HS-27A (cell line): Measurements from ENCODE around the gene CCDC183.
"Not testable (repeated sequence)": the region's sequence is repeated elsewhere in the genome, so short reads cannot be mapped to it uniquely, and the experiment has no call there.

Experiments
- DNase-seq: peaks from one replicate; pipeline ENCODE4 v3.0.0-alpha.2; 2012; ENCODE audit warnings: low read depth, missing footprints

CCDC183 gene

GRCh38 chr9:136796238-136796774 lies at the start of gene CCDC183:
TSS of gene CCDC183 (plus strand) at chr9:136796338. CDS start at chr9:136796398, 60 bp downstream.
- no peak for DNase-seq

GRCh38 chr9:136746621-136747020 lies 49.5 kb upstream of the CCDC183 start:
- no peak for DNase-seq

DNA sequence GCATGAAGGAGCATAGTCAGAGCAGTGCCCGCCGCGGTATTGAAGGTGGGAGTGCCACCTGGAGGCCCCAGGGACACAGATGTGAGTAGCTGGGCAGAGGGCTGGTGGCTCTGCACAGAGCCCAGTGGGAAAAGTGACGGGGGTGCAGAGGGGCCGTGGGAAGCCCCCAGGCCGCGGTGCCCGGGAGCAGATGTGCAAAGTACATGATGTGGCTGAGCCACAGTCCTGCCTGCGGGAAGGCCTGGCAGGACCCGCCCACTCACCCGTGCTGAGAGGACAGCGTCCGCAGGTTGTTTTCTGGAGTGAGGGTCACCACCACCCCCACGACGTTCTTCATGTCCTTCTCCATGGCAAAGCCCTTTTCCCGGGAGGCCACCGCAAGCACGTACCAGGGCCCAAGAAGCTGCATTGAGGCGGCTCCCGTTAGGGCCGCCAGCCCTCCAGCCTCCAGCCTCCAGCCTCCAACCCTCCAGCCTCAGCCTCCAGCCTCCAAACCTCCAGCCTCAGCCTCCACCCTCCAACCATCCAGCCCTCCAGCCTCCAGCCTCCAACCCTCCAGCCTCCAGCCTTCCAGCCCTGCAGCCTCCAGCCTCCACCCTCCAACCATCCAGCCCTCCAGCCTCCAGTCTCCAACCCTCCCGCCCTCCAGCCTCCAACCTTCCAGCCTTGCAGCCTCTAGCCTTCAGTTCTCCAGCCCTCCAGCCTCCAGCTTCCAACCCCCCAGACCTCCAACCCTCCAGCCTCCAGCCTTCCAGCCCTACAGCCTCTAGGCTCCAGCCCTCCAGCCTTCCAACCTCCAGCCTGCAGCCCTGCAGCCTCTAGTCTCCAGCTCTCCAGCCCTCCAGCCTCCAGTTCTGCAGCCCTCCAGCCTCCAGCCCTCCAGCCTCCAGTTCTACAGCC lies 48.7 kb upstream of the CCDC183 start:
- no peak for DNase-seq

DNA sequence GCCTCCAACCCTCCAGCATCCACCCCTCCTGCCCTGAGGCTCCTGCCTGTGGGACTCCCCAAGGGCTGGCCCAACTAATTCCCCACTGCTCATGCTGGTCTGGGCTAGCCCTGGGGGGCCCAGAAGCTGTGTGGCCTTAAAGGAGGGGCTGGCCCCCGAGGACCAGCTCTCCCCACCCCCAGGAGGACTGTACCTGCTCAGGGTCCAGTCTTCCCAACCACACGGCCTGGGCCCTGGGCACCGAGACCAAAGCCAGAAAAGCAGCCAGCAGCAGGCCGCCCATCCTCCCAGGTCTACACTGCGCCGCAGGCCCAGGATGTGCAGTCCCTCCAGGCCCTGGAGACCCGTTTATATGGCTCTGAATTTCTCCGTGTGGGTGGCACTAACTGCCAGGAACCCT lies 47.9 kb upstream of the CCDC183 start, which contains the start of gene LCN6:
TSS of gene LCN6 (minus strand) at position 325 of the 400 bp plus-strand sequence. CDS start at position 283, 42 bp downstream.
- DNase-seq: no peak

DNA sequence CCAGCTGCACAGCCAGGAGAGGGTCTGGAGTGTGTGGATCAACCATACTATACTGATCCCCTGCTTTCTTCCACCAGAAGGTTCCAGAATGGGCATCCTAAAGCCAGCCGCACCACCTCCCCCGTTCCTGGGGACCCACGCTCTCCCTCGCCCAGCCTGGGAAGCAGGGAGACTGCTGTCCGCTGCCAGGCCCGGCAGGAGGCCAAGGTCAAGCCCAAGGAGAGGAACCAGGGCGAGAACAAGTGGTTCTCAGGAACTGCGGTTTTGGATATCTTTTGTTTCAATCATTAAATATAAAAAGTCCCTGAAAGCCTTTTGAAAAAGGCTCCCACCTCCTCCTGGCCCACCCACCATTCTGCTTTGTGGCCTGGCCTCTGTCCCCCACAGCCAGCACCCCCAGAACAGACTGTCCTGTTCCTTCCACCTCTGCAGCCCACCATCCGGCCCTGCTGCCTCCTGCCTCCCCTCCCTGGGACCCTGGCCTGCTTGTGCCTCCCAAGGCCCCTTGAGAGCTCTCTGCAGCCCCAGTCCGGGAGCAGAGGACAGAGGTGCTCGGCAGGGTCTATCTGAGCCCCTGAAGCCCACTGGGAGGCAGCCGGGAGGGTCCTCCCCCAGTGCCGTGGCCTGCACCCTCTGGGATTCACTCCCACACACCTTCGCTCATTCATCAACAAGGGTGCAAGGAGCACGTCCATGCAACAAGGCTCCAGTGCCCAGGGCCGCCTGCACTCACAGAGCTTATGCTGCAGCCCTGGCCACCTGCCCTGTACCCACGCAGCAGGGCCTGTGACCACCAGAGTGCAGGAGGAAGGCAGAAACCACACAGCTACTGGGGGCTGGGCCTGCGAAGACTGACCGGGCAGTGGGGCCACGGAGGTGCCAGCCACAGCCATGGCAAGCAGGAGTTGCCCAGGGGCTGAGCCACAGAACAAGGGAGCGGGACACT lies 47.2 kb upstream of the CCDC183 start:
- no peak for DNase-seq

DNA sequence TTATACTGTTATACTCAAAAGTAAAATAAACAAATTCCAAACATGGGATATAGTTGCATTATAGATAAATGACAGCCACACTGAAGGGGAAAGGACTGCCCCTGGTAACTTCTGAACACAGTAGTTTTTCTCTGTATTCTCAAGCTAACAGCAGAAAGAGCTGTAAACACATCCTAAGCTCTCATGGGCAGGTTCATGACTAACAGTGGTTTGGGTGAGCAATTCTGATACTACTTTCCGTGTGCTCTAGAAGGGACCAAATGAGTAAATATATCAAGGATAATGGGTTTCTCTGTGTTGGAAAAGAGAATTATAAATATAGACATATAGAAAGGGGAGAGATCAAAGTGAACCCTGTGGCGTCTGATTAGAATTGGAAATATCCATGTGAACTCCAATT lies 45.6 kb upstream of the CCDC183 start:
- DNase-seq: no peak

DNA sequence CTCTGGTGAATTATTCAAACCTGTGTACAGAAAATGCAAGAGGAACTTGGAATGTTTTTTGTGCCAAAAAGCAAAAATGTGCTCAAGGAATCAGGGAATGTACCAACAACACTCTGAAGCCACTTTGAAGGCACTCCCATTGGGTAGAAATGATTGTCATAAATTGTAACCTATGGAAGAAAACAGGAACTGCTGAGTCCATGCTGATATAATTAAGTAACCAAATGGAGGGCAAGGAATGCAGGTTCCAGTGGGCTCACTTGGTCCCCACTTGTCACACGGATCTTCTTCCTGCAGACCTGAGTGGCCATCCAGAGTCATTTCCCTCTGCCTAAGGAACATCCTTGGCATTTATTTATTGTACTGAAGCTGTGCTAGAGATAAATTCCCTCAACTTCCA lies 44.9 kb upstream of the CCDC183 start:
- DNase-seq: no peak

DNA sequence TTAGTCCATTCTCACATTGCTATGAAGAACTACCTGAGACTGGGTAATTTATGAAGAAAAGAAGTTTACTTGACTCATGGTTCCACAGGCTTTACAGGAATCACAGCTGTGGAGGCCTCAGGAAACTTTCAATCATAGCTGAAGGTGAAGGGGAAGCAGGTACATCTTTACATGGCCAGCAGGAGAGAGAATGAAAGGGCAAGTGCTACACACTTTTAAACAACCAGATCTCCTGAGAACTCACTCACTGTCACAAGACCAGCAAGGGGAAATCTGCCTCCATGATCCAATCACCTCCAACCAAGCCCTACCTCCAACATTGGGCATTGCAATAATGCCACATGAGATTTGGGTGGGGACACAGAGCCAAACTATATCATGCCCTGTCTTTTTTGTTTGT lies 44.3 kb upstream of the CCDC183 start:
- no peak for DNase-seq

DNA sequence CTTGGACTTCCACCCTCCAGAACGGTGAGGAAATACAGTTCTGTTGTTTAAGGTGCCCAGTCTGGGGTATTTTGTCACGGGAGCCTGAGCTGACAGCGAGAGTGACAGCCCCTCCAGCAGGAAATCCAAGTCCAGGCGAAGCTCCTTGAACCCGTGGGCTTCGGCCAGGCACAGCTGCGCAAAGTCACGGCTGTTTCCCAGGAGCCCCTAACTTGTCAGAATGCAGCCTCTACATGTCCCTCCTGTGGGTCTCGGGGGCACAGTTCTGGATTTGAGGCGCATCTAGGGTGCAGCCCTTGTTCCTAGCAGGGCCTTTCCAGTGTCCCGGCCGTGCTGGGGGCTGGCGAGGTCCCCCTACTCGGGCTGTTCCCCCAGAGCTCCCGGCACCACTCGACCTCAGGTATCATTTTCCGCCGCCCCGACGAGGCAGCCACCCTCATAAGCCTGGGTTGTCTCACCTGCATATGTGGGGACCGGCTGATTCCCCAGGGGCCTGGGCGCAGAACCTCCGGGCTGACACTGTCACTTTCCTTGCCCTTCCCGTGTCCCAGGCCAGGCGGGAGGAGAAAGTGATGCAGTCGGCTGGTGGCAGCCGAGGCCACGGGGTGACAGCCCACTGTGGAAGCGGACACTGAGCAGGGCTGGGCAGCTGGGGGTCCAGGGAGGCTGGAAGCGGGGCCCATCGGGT lies 42.6 kb upstream of the CCDC183 start:
- no peak for DNase-seq

DNA sequence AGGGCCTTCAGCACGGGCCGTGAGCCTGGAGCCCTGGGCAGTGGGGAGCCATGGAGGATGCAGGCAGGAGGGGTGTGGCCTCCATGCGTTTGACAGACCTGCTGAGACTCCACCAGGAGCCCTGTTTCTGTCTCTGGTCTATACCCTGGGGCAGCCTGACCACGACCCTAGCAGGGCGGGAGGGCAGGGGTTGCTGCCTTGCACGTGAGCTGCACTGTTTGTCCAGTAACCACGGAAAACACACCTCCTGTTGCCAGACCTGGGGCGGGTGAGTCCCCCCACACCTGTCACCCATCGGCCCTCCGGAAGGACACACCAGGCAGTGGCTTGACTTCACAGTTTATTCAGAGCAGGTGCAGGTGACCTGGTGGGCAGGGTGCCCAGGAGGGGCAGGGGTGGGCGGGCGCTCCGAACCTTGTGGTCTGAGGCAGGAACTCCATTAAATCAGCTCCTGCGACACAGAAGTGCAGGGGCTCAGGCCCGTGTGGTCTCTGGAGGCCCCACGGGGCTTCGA lies 42.0 kb upstream of the CCDC183 start:
- no peak for DNase-seq

GRCh38 chr9:136754626-136755301 lies 41.4 kb upstream of the CCDC183 start:
- DNase-seq: no peak

DNA sequence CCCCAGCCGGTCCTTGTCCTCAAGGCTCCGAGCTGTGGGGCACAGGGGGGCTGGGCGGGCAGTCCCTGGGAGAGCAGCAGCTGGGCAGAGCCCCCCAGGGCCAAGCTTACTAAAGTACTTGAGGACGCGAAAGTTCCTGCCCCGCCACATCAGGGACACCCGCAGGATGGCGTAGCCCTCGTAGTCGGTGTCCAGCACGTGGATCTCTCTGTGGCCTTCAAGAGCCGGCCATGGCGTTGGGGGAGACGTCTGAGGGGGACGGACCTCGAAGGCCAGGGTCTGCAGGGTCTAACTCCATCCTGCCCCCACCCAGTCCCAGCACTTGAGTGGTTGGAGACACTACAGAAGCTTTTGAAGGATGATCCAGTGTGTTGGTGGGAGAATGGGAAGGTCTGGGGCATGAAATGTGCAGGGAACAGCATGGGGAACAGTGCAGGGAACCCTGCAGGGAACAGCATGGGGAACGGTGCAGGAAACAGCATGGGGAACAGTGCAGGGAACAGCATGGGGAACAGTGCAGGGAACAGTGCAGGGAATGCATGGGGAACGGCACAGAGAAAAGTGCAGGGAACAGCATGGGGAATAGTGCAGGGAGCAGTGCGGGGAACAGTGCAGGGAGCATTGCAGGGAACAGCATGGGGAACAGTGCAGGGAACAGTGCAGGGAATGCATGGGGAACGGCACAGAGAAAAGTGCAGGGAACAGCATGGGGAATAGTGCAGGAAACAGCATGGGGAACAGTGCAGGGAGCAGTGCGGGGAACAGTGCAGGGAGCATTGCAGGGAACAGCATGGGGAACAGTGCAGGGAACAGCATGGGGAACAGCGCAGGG lies 40.6 kb upstream of the CCDC183 start:
- DNase-seq: not testable (repeated sequence)

DNA sequence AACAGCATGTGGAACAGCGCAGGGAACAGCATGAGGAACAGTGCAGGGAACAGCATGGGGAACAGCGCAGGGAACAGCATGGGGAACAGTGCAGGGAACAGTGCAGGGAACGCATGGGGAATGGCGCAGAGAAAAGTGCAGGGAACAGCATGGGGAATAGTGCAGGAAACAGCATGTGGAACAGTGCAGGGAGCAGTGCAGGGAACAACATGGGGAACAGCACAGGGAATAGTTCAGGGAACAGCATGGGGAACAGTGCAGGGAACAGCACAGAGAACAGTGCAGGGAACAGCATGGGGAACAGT lies 40.1 kb upstream of the CCDC183 start:
- no peak for DNase-seq

GRCh38 chr9:136756836-136757235 lies 39.3 kb upstream of the CCDC183 start:
- DNase-seq: no peak

DNA sequence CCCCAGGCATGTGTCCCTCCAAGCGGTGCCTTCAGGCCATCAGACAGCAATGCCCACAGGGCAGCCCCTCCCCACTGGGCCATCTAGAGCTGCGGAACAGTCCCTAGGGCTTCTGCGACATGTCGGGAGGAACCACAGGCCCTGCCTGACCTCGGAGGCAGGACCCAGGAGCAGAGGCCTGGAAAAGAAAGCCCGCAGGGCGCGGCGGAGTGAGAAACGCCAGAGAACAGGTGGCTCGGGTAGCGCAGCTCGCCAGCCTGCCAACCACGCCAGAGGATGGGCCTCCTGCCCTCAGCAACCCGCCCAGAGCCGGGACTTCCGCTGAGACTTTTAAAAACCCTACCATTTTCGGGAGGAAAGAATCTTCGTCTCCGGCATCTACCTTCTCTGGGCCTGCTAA lies 38.8 kb upstream of the CCDC183 start:
- no peak for DNase-seq

GRCh38 chr9:136757751-136758140 lies 38.4 kb upstream of the CCDC183 start:
- DNase-seq: no peak

- DNase-seq: no peak
These were observed 37.1 kb upstream of the CCDC183 start for GRCh38 chr9:136759001-136759400.

DNA sequence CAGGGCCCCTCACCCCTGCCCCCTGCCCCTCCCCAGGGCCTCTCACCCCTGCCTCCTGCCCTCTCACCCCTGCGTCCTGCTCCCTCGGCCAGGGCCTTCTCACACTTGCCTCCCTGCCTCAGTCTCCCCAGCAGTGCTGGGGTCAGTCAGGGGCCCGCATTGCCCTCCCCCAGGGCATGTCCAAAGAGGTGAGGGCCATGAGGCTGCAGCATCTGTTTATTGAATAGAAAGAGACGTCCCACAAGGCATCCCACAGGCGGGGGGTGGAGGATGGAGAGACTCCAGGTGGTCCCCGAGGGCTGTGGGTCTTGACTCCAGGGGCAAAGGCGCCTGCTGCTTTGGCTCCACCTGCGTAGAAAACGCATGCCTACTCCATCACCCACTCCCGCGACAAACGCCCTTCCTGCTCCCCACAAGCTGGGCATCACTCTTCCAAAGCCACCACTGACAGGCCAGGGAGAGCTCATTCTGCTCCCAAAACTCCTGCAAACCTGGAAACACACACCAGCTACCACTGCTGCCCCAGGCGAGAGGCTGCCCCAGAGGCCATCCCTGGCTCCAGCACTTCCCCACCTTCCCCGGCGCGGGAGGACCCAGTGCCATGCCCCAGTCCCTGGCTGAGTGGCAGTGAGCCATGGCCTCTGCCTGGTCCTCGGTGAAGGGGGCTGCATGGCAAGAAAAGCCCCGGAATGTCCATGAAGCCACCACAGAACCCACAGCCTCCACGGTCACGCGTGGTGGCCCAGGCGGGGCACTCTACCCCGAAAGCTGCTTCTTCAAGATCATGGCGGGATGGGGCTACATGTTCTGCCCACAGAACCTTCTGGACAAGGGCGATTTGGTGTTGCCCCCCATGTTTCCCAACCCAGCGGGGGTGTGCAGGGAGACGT lies 36.5 kb upstream of the CCDC183 start:
- no peak for DNase-seq

DNA sequence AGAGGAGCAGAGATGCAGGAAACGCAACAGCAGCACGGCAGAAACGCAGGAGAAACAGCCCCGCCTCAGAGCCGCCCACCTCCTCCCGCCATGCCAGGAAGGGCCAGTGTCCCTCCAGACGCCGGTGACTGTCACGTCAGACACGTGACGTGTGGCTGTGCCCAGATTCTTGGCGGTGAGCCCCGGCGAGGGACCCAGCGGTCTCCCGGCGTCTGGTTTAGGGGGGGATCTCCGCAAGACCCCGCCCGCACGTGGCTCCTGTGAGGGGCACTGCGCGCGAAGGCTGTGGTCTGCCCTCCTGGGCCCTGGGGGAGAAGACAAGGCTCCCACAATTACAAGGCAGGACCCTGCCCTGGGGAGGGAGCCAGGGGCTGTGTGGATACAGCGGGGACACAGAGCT lies 35.7 kb upstream of the CCDC183 start:
- no peak for DNase-seq
